Adipocyte (in vitro differentiated cells): ENCODE measurements around the gene USH2A.

ENCODE experiments used
- DNase-seq: peaks from one replicate; pipeline ENCODE4 v3.0.0-alpha.2; 2015; ENCODE audit warnings: low read depth
- H3K27me3 ChIP-seq: replicated peaks from 2 replicates; pipeline ENCODE4 v1.7.0; 2013; ENCODE audit warnings: mild to moderate bottlenecking, low read length, moderate library complexity; ENCODE audit not compliant: control insufficient read depth, insufficient read depth
- H3K36me3 ChIP-seq: 2 replicates; pipeline ENCODE4 v1.7.0; 2013; ENCODE audit warnings: low read length, mild to moderate bottlenecking, moderate library complexity; ENCODE audit not compliant: control insufficient read depth, insufficient read depth, severe bottlenecking
- H3K4me1 ChIP-seq: 2 replicates; pipeline ENCODE4 v1.7.0; 2013; ENCODE audit warnings: mild to moderate bottlenecking, low read length, moderate library complexity; ENCODE audit not compliant: control insufficient read depth, insufficient read depth
- H3K4me3 ChIP-seq: 2 replicates; pipeline ENCODE4 v1.7.0; 2013; ENCODE audit warnings: mild to moderate bottlenecking, low read length, moderate library complexity
- H3K9ac ChIP-seq: 2 replicates; pipeline ENCODE4 v1.7.0; 2013; ENCODE audit warnings: mild to moderate bottlenecking, low read length, moderate library complexity
- H3K9me3 ChIP-seq: 2 replicates; pipeline ENCODE4 v1.7.0; 2013; ENCODE audit warnings: mild to moderate bottlenecking, low read length, moderate library complexity; ENCODE audit not compliant: control insufficient read depth

Gene USH2A

DNA sequence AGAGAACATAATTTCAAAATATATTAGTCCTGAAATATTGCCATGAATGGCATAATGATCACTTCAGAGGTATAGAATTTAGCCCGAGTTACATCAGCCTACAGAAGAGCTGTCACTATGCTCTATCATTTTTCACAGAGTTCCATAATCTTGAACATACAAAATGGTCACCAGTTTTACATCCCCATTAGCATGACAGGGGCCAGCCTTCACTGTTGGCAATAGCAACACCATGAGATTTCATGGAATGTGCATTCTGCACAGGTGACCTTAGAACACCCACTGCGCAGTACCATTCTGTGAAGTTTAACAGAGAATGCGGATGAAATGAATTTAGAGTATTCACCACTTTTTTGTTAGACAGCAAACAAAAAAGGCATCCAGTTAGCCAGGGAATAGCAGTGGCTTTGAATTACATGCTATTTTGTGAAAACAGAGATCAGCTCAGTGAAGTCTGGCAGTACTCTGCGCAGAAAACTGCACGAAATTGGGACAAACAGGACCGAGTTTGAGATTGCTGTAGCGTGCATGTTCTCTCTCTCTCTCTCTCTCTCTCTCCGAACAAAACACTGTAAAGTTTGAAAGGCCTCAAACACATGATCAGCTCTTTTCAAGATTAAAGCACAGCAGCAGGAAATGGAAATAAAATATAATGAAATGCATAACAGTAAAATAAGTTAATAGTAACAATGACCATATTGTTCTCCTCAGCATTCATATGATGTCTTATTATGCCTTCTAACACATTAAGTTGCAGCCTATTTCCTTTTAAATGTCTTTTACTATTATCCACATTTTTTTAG is 349.3 kb downstream of the USH2A start:
- Histone ChIP-seq H3K4me1 (peaks cover 13% of the 10 kb centered on the region), H3K9ac (no peak overlapping the region), H3K9me3 (no peaks in the 10 kb centered on the region), H3K36me3 (no peaks in the 10 kb centered on the region), H3K4me3 (no peak overlapping the region), H3K27me3 (no peaks in the 10 kb centered on the region)
- no peak for DNase-seq

DNA sequence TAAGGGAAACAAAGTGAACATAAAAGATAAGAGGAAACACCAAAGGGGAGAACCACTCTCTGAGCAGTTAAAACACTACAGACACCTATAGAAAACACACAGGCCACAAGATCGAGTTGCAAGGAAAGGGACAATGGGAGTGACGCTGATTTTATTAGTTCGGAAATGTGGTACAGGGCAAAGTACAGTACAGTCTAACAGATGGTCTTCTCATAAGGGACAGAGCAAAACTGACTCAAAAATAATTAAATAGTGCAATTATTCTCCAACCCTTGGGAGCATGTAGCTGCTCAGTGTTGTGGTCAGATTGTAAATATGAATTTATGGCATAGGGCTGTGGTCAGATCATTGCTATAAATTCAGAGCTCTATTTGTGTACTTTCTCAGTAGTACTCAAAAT is 352.0 kb downstream of the USH2A start:
- no peaks in the 10 kb centered on the region for H3K36me3 ChIP-seq
- H3K4me1 ChIP-seq: peaks cover 13% of the 10 kb centered on the region
- no peak for DNase-seq
- H3K27me3 ChIP-seq: no peaks in the 10 kb centered on the region
- H3K9me3 ChIP-seq: no peaks in the 10 kb centered on the region
- H3K4me3 ChIP-seq: no peak overlapping the region
- H3K9ac ChIP-seq: no peak overlapping the region

DNA sequence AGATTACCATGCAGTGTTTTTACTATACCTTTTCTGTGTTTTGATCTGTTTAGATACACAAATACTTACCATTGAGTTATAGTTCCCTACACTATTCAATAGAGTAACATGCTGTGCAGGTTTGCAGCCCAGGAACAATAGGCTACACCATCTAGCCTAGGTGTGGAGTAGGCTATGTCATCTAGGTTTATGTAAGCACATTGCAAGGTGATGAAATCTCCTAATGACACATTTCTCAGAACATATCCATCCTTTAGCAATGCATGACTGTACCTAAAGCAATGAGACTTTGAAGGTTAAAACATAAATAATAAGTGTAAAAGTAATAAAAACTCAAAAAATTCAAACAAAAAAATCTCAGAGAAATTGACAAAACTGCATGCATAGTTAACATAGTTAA is 358.6 kb downstream of the USH2A start:
- Histone ChIP-seq H3K36me3 (no peaks in the 10 kb centered on the region), H3K4me3 (no peak overlapping the region), H3K4me1 (no peaks in the 10 kb centered on the region), H3K27me3 (no peaks in the 10 kb centered on the region), H3K9me3 (no peaks in the 10 kb centered on the region), H3K9ac (no peak overlapping the region)
- peak; percentile 2 for DNase-seq

DNA sequence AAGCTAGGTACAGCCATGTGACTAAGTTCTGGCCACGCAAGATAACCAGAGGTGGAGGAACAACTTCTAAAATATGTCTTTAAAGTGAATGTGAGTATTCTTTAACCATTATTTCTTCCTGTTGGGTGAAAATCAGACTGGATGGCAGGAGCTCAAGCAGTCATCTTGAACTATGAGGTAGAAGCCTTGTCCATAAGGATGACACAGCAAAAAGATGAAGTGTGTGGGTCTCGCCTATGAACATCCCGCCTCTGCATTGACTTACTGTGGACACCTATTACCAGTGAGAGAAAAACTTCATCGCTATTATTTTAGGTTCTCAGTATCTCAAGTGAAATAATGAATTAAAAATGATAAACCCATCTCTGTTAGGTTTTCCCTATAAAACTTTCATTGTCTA is 365.3 kb downstream of the USH2A start:
- Histone ChIP-seq H3K4me1 (peaks cover 4% of the 10 kb centered on the region), H3K36me3 (no peaks in the 10 kb centered on the region), H3K9me3 (no peaks in the 10 kb centered on the region), H3K27me3 (no peaks in the 10 kb centered on the region), H3K9ac (no peak overlapping the region), H3K4me3 (no peak overlapping the region)
- no peak for DNase-seq

DNA sequence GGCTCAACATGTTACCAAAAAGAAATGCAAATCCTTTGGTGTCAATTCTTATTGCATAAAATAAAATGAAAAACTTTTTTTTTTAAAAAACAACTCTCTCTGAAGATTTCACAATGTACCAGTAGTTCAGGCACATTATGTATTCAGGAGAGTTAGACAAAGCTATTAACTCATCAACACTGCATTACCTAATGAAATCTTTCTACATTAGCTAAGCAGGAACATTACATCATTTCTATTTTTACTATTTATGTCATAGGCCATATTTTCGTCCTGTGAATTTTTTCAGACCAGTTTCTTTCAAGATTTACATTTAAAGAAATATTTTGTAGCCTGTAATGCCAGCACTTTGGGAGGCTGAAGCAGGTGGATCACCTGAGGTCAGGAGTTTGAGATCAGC is 366.2 kb downstream of the USH2A start:
- DNase-seq: peak; percentile 9
- no peaks in the 10 kb centered on the region for H3K36me3 ChIP-seq
- no peak overlapping the region for H3K4me3 ChIP-seq
- no peaks in the 10 kb centered on the region for H3K9me3 ChIP-seq
- H3K4me1 ChIP-seq: peaks cover 4% of the 10 kb centered on the region
- H3K9ac ChIP-seq: no peak overlapping the region
- no peaks in the 10 kb centered on the region for H3K27me3 ChIP-seq

DNA sequence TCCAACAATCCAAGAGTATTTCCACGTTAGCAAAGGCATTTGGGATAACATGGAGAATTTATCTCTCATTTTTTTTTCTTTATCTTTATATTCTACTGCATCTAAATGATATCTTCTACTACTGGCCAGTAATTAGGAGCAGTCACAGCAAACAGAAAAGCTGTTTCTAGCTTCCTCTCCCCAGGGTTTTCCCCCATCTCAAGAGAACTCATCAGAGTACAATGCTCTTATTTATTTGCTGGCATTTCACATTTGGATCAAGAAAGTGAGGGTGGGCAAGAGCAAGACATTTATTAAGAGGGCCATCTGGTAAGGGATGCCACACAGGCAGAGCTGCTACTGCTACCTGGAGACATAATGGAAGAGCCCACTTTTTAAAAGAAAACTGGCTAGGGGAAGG is 368.2 kb downstream of the USH2A start:
- H3K9ac ChIP-seq: no peak overlapping the region
- H3K36me3 ChIP-seq: no peaks in the 10 kb centered on the region
- peaks cover 4% of the 10 kb centered on the region for H3K4me1 ChIP-seq
- H3K27me3 ChIP-seq: no peaks in the 10 kb centered on the region
- no peaks in the 10 kb centered on the region for H3K9me3 ChIP-seq
- no peak overlapping the region for H3K4me3 ChIP-seq
- no peak for DNase-seq

DNA sequence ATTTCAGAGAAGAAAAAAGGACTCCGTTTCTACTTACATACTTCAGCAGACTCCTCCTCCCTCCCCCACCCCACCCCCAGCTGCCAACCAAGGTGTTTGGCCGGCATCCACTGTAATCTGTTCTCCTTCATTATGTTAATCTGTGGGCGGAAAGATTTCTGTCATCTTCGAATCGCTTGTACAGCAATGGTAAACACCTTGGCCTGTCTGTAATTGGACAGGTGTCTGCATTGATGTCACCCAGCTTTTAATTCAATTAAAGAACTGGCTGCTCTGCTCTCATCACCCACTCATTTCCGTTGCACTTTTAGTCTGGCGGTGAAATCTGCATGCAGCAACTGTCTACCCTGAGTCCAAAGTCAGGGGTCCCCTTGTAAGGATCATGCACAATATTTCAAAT is 368.6 kb downstream of the USH2A start:
- Histone ChIP-seq H3K27me3 (no peaks in the 10 kb centered on the region), H3K9ac (no peak overlapping the region), H3K9me3 (no peaks in the 10 kb centered on the region), H3K36me3 (no peaks in the 10 kb centered on the region), H3K4me1 (peaks cover 4% of the 10 kb centered on the region), H3K4me3 (no peak overlapping the region)
- DNase-seq: no peak

DNA sequence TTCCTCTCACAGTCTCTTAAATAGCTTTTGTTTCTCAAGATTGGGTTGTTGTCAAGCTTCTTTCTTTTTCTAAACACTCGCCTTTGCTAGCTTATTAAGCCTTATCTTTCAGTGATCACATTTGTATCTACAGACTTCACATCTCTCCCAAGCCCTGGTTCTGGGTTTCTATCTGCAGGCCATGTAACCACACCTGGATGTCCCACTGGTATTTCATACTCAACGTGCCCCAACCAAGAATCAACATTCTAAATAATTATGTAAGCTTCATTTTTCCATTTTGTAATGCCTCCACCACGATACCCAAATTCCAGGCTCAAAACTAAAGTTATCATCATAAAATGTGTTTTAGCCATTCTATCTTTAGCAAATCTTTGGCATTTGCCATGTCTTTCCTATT is 372.2 kb downstream of the USH2A start:
- peaks cover 18% of the 10 kb centered on the region for H3K4me1 ChIP-seq
- no peaks in the 10 kb centered on the region for H3K36me3 ChIP-seq
- no peak for DNase-seq
- H3K9ac ChIP-seq: no peak overlapping the region
- no peak overlapping the region for H3K4me3 ChIP-seq
- H3K27me3 ChIP-seq: no peaks in the 10 kb centered on the region
- H3K9me3 ChIP-seq: no peaks in the 10 kb centered on the region

DNA sequence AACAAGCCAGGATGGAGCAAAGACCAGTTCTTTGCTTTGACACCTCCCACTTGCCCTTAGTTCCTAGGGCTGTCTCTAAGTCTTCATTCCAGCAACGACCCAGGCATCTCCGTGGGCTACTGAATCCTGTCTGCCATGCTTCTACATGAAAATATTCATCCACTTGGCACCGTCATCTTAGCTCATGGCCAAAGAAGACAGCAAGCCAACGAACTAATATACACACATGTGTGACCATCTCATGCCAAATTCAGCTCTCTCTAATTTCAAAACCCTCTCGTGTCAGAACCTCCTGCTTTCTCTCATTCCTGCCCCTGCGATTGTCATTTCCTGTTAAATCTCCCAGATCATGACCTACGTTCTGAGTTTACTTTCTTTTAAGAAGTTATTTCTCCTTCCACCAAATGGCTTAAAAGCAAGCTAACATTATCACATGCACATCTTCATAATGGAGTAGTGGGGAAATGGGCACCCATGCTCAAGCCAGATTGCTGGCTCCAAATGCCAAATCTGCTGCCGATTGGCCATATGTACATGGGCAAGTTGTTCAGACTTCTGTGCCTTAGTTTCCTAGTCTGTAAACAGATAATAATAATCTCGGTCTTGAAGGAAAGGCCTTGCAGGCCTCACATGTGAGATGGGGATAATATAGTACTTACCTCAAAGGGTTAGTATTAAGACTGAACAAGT is 373.4 kb downstream of the USH2A start:
- no peak overlapping the region for H3K9ac ChIP-seq
- no peaks in the 10 kb centered on the region for H3K9me3 ChIP-seq
- H3K4me3 ChIP-seq: no peak overlapping the region
- peaks cover 22% of the 10 kb centered on the region for H3K4me1 ChIP-seq
- no peak for DNase-seq
- H3K36me3 ChIP-seq: no peaks in the 10 kb centered on the region
- no peaks in the 10 kb centered on the region for H3K27me3 ChIP-seq

DNA sequence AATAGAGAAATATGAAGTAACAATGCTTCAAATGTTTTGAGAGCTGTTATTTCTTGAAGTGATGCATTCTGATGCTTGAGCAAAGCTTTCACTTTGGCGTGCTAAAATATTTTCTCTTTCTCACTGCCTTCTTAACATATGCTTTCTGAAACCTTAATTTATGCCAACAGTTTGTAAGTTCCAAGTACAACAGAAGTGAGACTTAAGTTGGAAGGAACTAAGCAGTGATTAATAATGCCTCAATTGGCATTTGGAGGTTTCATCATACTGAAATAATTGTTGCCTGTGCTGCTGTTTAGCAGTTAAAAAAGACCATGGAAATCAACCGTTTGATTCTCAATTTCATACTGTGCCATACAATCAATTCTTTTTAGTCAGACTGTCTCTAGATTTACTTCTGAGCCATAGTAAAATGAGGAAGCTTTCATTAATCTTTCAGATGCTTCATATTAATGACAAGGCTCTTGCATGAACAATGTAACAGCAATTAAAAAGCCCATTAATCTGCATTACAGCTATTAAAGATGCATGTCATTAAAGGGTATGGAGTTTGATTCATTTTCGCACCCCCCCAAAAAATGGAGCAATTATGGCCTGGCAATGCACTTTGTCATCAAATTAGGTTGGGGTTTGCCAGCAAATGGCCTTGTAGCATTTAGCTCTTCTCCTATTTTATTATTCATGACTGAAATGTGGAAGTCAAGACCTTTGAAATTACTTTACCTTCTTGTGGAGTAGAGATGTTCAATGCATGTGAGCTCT is 375.3 kb downstream of the USH2A start:
- Histone ChIP-seq H3K9ac (no peak overlapping the region), H3K4me1 (peaks cover 22% of the 10 kb centered on the region), H3K9me3 (no peaks in the 10 kb centered on the region), H3K4me3 (peak overlapping the region; percentile 20), H3K27me3 (no peaks in the 10 kb centered on the region), H3K36me3 (no peaks in the 10 kb centered on the region)
- DNase-seq: no peak

DNA sequence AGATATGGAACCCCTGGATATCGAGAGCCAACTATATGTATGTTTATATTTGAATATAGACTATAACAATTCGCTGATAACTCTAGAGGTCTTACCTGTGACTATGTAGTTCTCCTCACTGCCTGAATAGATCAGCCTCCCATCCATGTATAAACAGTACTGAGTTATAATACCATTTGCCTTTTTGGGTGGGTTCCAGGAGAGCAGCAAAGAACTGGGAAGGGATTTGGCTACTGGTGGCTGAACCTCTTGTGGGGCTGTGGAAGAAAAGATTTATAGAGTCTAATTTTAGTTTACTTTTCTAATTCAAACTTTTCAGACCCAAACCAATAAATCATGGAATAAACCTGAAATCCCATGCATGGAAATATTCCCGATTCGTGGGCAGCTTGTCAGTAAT is 376.9 kb downstream of the USH2A start:
- no peak overlapping the region for H3K9ac ChIP-seq
- peaks cover 22% of the 10 kb centered on the region for H3K4me1 ChIP-seq
- no peak for DNase-seq
- H3K9me3 ChIP-seq: no peaks in the 10 kb centered on the region
- H3K27me3 ChIP-seq: no peaks in the 10 kb centered on the region
- no peaks in the 10 kb centered on the region for H3K36me3 ChIP-seq
- H3K4me3 ChIP-seq: no peak overlapping the region
